ENCODE data around the gene C1RL.

Gene C1RL

GRCh38 chr12:7136071-7136470 lies 27.1 kb upstream of the C1RL start:
- DNase-seq (ENCODE audit: low spot score), result no peak

GRCh38 chr12:7134396-7135166 lies 25.6 kb upstream of the C1RL start:
- DNase-seq (ENCODE audit: low spot score), result no peak

GRCh38 chr12:7131502-7131866 lies 22.5 kb upstream of the C1RL start:
- DNase-seq (ENCODE audit: low spot score), result peak; percentile 17

GRCh38 chr12:7130701-7131501 lies 21.9 kb upstream of the C1RL start:
- DNase-seq (ENCODE audit: low spot score), result peak; percentile 58

- peak; percentile 92 for DNase-seq (ENCODE audit: low spot score)
Measured at GRCh38 chr12:7129872-7130691, 21.1 kb upstream of the C1RL start, which contains the start of gene CLSTN3. Gene CLSTN3 (plus strand): TSS chr12:7130371. CDS start chr12:7130649, 278 bp downstream.

GRCh38 chr12:7129287-7129871 lies 20.4 kb upstream of the C1RL start:
- DNase-seq (ENCODE audit: low spot score), result no peak

- no peak for DNase-seq (ENCODE audit: low spot score)
Measured at GRCh38 chr12:7128681-7129286, 19.8 kb upstream of the C1RL start, which contains the start of gene RBP5. Gene RBP5 (minus strand): TSS chr12:7128889. CDS start chr12:7128775, 114 bp downstream.

GRCh38 chr12:7127916-7128626 lies 19.1 kb upstream of the C1RL start:
- no peak for DNase-seq (ENCODE audit: low spot score)

- no peak for DNase-seq (ENCODE audit: low spot score)
Measured at GRCh38 chr12:7125632-7126227, 16.7 kb upstream of the C1RL start.

GRCh38 chr12:7123806-7124522 lies 14.9 kb upstream of the C1RL start:
- DNase-seq (ENCODE audit: low spot score), result no peak

- DNase-seq (ENCODE audit: low spot score), result no peak
Measured at GRCh38 chr12:7122811-7123769, 14.1 kb upstream of the C1RL start.

GRCh38 chr12:7121324-7121723 lies 12.3 kb upstream of the C1RL start:
- no peak for DNase-seq (ENCODE audit: low spot score)

GRCh38 chr12:7120166-7120565 lies 11.2 kb upstream of the C1RL start:
- no peak for DNase-seq (ENCODE audit: low spot score)

- no peak for DNase-seq (ENCODE audit: low spot score)
Measured at GRCh38 chr12:7118881-7119280, 9.9 kb upstream of the C1RL start.

GRCh38 chr12:7117670-7118069 lies 8.7 kb upstream of the C1RL start:
- no peak for DNase-seq (ENCODE audit: low spot score)

GRCh38 chr12:7116916-7117315 lies 7.9 kb upstream of the C1RL start:
- DNase-seq (ENCODE audit: low spot score), result no peak

- no peak for DNase-seq (ENCODE audit: low spot score)
Measured at GRCh38 chr12:7116196-7116595, 7.2 kb upstream of the C1RL start.

- DNase-seq (ENCODE audit: low spot score), result no peak
Measured at GRCh38 chr12:7114851-7115250, 5.8 kb upstream of the C1RL start.

GRCh38 chr12:7114008-7114407 lies 5.0 kb upstream of the C1RL start:
- DNase-seq (ENCODE audit: low spot score), result no peak

Data from CD4-positive, alpha-beta T cell treated with Interleukin-2 at 100 ng/mL for 4 hours (primary cell).